A549 (cell line): ENCODE results near the gene BNIP5. TPM values are rescaled to one million over a fixed set of nuclear protein-coding genes. Genes with fewer than 3 reads are reported as not detected.

Experiments
- ATAC-seq, 2 experiments: fragments of 200-7000 bp in 1 of 2; fragments of >200 bp in 1 of 2; cut with Nextera tagmentation in 1 of 2; cut with Tn5 transposase in 1 of 2; 3 replicates each; pipeline versions ENCODE4 v1.8.0 to v1.9.1; 2018 to 2020; ENCODE audit warnings: mild to moderate bottlenecking in 1 of 2, moderate library complexity in 1 of 2
- CTCF ChIA-PET: fragments of 300-600 bp; sonication (Branson Sonifier 250); formaldehyde crosslinking; extraction: SDS; loops from one replicate; lab custom pipeline; 2021; ENCODE audit warnings: antibody characterized with exemption, inconsistent platforms; lab: Yijun Ruan, JAX
- POLR2A ChIA-PET: fragments of 350-600 bp; formaldehyde crosslinking; extraction: SDS; loops from one replicate; lab custom pipeline; 2021; ENCODE audit warnings: antibody characterized with exemption, inconsistent platforms; lab: Yijun Ruan, JAX
- DNase-seq, 2 experiments: peaks; one replicate each; pipeline versions ENCODE4 v3.0.0 to v3.0.0-alpha.2; 2011 to 2016; ENCODE audit warnings: low read depth in 1 of 2, low spot score in 1 of 2
- FAIRE-seq: peaks from 2 replicates; lab custom pipeline; 2011; peaks lifted over from hg19 to GRCh38; lab: Jason Lieb, UNC
- H3K27ac ChIP-seq, 2 experiments: fragments of >200 bp; sonication (Bioruptor Twin); formaldehyde crosslinking; 3 replicates each; pipeline ENCODE4 v1.5.1; 2016 to 2017
- H3K4me1 ChIP-seq: fragments of >200 bp; sonication (Bioruptor Twin); formaldehyde crosslinking; 3 replicates; pipeline ENCODE4 v1.6.1; 2016
- H3K4me2 ChIP-seq: fragments of >200 bp; sonication (Bioruptor Twin); formaldehyde crosslinking; 3 replicates; pipeline ENCODE4 v1.6.1; 2016
- H3K4me3 ChIP-seq: fragments of >200 bp; sonication (Bioruptor Twin); formaldehyde crosslinking; 3 replicates; pipeline ENCODE4 v1.5.1; 2016
- H3K9me3 ChIP-seq: fragments of >200 bp; sonication (Bioruptor Twin); formaldehyde crosslinking; 3 replicates; pipeline ENCODE4 v1.6.1; 2016
- BHLHE40 ChIP-seq: IDR thresholded peaks from 2 replicates; pipeline ENCODE4 v1.6.1; 2012; ENCODE audit warnings: low read depth, low read length, inconsistent platforms
- CHD2 ChIP-seq: fragments of 150-350 bp; IDR thresholded peaks from 2 replicates; pipeline ENCODE4 v1.6.1; 2014; ENCODE audit warnings: low read length; ENCODE audit not compliant: partially characterized antibody
- EHF ChIP-seq: fragments of 250-450 bp; sonication (Bioruptor Pico); IDR thresholded peaks from 2 replicates; pipeline ENCODE4 v1.5.0; 2020; ENCODE audit warnings: mild to moderate bottlenecking
- EP300 ChIP-seq, 2 experiments: fragments of >200 bp; sonication (Bioruptor Twin); formaldehyde crosslinking; IDR thresholded peaks; 2 replicates in 1 of 2; 3 replicates in 1 of 2; pipeline ENCODE4 v1.6.1; 2016 to 2017
- ESRRA ChIP-seq: fragments of 150-350 bp; IDR thresholded peaks from 2 replicates; pipeline ENCODE4 v1.6.1; 2014; ENCODE audit warnings: mild to moderate bottlenecking, low read length, borderline replicate concordance
- FOSB ChIP-seq: fragments of 250-450 bp; sonication (Bioruptor Pico); IDR thresholded peaks from 2 replicates; pipeline ENCODE4 v1.5.0; 2020; ENCODE audit warnings: mild to moderate bottlenecking, moderate library complexity
- FOSL2 ChIP-seq, 2 experiments: fragments of 450-650 bp in 1 of 2; fragments of >200 bp in 1 of 2; sonication (Bioruptor Twin) in 1 of 2; formaldehyde crosslinking; IDR thresholded peaks; 2 replicates each; pipeline versions ENCODE4 v1.5.0 to v1.6.1; 2016 to 2020; ENCODE audit warnings: mild to moderate bottlenecking in 1 of 2, moderate library complexity in 1 of 2
- GATA3 ChIP-seq: IDR thresholded peaks from 2 replicates; pipeline ENCODE4 v1.6.1; 2012; ENCODE audit warnings: borderline replicate concordance
- HOXA7 ChIP-seq: fragments of 250-450 bp; sonication (Bioruptor Pico); IDR thresholded peaks from 2 replicates; pipeline ENCODE4 v1.5.0; 2020; ENCODE audit warnings: mild to moderate bottlenecking, moderate library complexity
- JUNB ChIP-seq: fragments of >200 bp; sonication (Bioruptor Twin); formaldehyde crosslinking; IDR thresholded peaks from 2 replicates; pipeline ENCODE4 v1.6.1; 2016
- KDM5A ChIP-seq: fragments of 200-600 bp; sonication (generic); IDR thresholded peaks from 2 replicates; pipeline ENCODE4 v1.6.1; 2016; ENCODE audit warnings: antibody characterized with exemption, mild to moderate bottlenecking
- MYC ChIP-seq: IDR thresholded peaks from 2 replicates; pipeline ENCODE4 v1.6.1; 2012; ENCODE audit warnings: mild to moderate bottlenecking, inconsistent platforms, low read length, improper control_type of control experiment, borderline replicate concordance
- NR3C1 ChIP-seq: fragments of >200 bp; sonication (Bioruptor Twin); formaldehyde crosslinking; IDR thresholded peaks from 3 replicates; pipeline ENCODE4 v1.6.1; 2017
- POLR2AphosphoS2 ChIP-seq: conservative IDR thresholded peaks from 2 replicates; pipeline ENCODE4 v1.6.1; 2012; ENCODE audit warnings: low read length, improper control_type of control experiment, inconsistent platforms
- RAD21 ChIP-seq, 2 experiments: fragments of >200 bp in 1 of 2; sonication (Bioruptor Twin) in 1 of 2; formaldehyde crosslinking in 1 of 2; IDR thresholded peaks in 1 of 2; conservative IDR thresholded peaks in 1 of 2; 2 replicates in 1 of 2; 3 replicates in 1 of 2; pipeline ENCODE4 v1.6.1; 2012 to 2018; ENCODE audit warnings: inconsistent platforms in 1 of 2
- TP53 ChIP-seq: fragments of 250-450 bp; sonication (Bioruptor Pico); IDR thresholded peaks from 2 replicates; pipeline ENCODE4 v1.5.0; 2021; ENCODE audit warnings: mild to moderate bottlenecking, moderate library complexity
- WGBS: methylation state at CpG from one replicate; pipeline ENCODE4 v1.1.6; 2017; ENCODE audit errors: missing lambda C conversion rate; 5-methylcytosine and 5-hydroxymethylcytosine counted together
- polyA plus RNA-seq, 4 experiments: library from polyadenylated mRNA; depleted of rRNA in 3 of 4; stranded (reverse); fragments of >200 nt; fragmentation: RNase III in 1 of 4; extraction: RNeasy Plus Mini Kit Qiagen cat#74134 plus additional on column Dnase treatment in 1 of 4; gene quantifications; 2 replicates in 3 of 4; 3 replicates in 1 of 4; pipeline ENCODE4 v1.2.3, GENCODE V29; 2011 to 2017
- TF ChIP-seq, protein P1 (sequence below): fragments of >200 bp; sonication (Bioruptor Twin); formaldehyde crosslinking; IDR thresholded peaks from 3 replicates; pipeline ENCODE4 v1.5.1; 2016
- TF ChIP-seq, protein P2 (sequence below): fragments of >200 bp; sonication (Bioruptor Twin); formaldehyde crosslinking; IDR thresholded peaks from 3 replicates; pipeline ENCODE4 v1.6.1; 2016
- TF ChIP-seq, protein P3 (sequence below): fragments of 450-650 bp; IDR thresholded peaks from 2 replicates; pipeline ENCODE4 v1.6.1; 2014; ENCODE audit warnings: antibody characterized with exemption
- TF ChIP-seq, protein P4 (sequence below): fragments of 250-450 bp; sonication (Bioruptor Pico); IDR thresholded peaks from 2 replicates; pipeline ENCODE4 v1.5.0; 2021; ENCODE audit warnings: mild to moderate bottlenecking, moderate library complexity, borderline replicate concordance
- TF ChIP-seq, protein P5 (sequence below): fragments of 150-350 bp; IDR thresholded peaks from 2 replicates; pipeline ENCODE4 v1.6.1; 2014; ENCODE audit warnings: low read depth, mild to moderate bottlenecking, low read length
- TF ChIP-seq, protein P6 (sequence below): IDR thresholded peaks from 2 replicates; pipeline ENCODE4 v1.6.1; 2012
- TF ChIP-seq, protein P7 (sequence below): IDR thresholded peaks from 2 replicates; pipeline ENCODE4 v1.6.1; 2012; ENCODE audit warnings: low read depth, borderline replicate concordance

Gene BNIP5
- polyA plus RNA-seq, 2 of the 4 experiments (the other 2 are of a cell fraction), result not detected

DNA sequence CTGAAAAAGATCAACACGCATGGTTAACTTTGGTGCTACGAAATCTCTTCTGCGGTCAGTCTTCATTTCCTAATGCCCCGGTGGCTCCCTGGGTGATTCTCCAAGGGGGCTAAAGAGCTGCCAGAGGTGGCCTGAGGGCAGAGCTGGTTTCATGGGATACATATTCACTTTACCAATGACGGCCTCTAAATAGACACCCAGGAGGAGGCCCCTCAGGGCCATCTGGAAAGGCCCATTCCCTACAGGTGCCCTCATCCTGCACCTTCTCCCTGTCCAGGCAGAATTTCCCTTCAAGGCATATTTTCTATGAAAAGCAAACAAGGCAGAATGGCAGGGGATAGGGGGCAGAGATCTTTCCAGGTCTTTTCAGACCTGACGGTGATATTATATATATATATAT lies 12.5 kb downstream of the BNIP5 start:
- H3K4me3 ChIP-seq, result no peak overlapping the region
- no peaks in the 10 kb centered on the region for H3K9me3 ChIP-seq
- H3K27ac ChIP-seq, result no peak overlapping the region
- H3K4me2 ChIP-seq, result no peak overlapping the region
- DNase-seq (no peak), ATAC-seq (no peak), FAIRE-seq (no peak)
- TF ChIP-seq JUNB, result no peak
- TF ChIP-seq KDM5A, result no peak
- TF ChIP-seq, protein P1, sequence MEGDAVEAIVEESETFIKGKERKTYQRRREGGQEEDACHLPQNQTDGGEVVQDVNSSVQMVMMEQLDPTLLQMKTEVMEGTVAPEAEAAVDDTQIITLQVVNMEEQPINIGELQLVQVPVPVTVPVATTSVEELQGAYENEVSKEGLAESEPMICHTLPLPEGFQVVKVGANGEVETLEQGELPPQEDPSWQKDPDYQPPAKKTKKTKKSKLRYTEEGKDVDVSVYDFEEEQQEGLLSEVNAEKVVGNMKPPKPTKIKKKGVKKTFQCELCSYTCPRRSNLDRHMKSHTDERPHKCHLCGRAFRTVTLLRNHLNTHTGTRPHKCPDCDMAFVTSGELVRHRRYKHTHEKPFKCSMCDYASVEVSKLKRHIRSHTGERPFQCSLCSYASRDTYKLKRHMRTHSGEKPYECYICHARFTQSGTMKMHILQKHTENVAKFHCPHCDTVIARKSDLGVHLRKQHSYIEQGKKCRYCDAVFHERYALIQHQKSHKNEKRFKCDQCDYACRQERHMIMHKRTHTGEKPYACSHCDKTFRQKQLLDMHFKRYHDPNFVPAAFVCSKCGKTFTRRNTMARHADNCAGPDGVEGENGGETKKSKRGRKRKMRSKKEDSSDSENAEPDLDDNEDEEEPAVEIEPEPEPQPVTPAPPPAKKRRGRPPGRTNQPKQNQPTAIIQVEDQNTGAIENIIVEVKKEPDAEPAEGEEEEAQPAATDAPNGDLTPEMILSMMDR, result no peak
- TF ChIP-seq, protein P2, sequence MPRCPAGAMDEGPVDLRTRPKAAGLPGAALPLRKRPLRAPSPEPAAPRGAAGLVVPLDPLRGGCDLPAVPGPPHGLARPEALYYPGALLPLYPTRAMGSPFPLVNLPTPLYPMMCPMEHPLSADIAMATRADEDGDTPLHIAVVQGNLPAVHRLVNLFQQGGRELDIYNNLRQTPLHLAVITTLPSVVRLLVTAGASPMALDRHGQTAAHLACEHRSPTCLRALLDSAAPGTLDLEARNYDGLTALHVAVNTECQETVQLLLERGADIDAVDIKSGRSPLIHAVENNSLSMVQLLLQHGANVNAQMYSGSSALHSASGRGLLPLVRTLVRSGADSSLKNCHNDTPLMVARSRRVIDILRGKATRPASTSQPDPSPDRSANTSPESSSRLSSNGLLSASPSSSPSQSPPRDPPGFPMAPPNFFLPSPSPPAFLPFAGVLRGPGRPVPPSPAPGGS, result no peak
- no peak for TF ChIP-seq TP53 (CRISPR knock-in tag)
- no peak for TF ChIP-seq HOXA7 (CRISPR knock-in tag)
- TF ChIP-seq RAD21 (conservative IDR thresholded peaks at IDR 0.05 in 1 of 2, IDR thresholded peaks at IDR 0.05 in 1 of 2), result no peak
- no peak for TF ChIP-seq EHF (CRISPR knock-in tag)
- TF ChIP-seq CHD2, result no peak
- no peak for TF ChIP-seq GATA3
- TF ChIP-seq POLR2AphosphoS2, result no peak
- TF ChIP-seq, protein P3, sequence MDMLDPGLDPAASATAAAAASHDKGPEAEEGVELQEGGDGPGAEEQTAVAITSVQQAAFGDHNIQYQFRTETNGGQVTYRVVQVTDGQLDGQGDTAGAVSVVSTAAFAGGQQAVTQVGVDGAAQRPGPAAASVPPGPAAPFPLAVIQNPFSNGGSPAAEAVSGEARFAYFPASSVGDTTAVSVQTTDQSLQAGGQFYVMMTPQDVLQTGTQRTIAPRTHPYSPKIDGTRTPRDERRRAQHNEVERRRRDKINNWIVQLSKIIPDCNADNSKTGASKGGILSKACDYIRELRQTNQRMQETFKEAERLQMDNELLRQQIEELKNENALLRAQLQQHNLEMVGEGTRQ, result no peak
- TF ChIP-seq FOSL2 (IDR thresholded peaks at IDR 0.05), result no peak
- TF ChIP-seq FOSL2 (CRISPR knock-in tag; IDR thresholded peaks at IDR 0.05), result no peak
- TF ChIP-seq, protein P4, sequence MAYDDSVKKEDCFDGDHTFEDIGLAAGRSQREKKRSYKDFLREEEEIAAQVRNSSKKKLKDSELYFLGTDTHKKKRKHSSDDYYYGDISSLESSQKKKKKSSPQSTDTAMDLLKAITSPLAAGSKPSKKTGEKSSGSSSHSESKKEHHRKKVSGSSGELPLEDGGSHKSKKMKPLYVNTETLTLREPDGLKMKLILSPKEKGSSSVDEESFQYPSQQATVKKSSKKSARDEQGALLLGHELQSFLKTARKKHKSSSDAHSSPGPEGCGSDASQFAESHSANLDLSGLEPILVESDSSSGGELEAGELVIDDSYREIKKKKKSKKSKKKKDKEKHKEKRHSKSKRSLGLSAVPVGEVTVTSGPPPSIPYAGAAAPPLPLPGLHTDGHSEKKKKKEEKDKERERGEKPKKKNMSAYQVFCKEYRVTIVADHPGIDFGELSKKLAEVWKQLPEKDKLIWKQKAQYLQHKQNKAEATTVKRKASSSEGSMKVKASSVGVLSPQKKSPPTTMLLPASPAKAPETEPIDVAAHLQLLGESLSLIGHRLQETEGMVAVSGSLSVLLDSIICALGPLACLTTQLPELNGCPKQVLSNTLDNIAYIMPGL (CRISPR knock-in tag), result no peak
- TF ChIP-seq FOSB, result no peak
- TF ChIP-seq, protein P5, sequence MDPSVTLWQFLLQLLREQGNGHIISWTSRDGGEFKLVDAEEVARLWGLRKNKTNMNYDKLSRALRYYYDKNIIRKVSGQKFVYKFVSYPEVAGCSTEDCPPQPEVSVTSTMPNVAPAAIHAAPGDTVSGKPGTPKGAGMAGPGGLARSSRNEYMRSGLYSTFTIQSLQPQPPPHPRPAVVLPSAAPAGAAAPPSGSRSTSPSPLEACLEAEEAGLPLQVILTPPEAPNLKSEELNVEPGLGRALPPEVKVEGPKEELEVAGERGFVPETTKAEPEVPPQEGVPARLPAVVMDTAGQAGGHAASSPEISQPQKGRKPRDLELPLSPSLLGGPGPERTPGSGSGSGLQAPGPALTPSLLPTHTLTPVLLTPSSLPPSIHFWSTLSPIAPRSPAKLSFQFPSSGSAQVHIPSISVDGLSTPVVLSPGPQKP, result no peak
- TF ChIP-seq, protein P6, sequence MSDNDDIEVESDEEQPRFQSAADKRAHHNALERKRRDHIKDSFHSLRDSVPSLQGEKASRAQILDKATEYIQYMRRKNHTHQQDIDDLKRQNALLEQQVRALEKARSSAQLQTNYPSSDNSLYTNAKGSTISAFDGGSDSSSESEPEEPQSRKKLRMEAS, result no peak
- CTCF ChIA-PET, result interaction anchor here (1.7 to 2.1 kb wide), 2 partner anchors 17 to 22 kb away, joined by 5 to 7 read pairs; no protein-coding TSS in a partner anchor
- WGBS, result 80% methylated on average over 6 of the region's 6 CpGs
- POLR2A ChIA-PET, result no interaction called here
- no peaks in the 10 kb centered on the region for H3K4me1 ChIP-seq

DNA sequence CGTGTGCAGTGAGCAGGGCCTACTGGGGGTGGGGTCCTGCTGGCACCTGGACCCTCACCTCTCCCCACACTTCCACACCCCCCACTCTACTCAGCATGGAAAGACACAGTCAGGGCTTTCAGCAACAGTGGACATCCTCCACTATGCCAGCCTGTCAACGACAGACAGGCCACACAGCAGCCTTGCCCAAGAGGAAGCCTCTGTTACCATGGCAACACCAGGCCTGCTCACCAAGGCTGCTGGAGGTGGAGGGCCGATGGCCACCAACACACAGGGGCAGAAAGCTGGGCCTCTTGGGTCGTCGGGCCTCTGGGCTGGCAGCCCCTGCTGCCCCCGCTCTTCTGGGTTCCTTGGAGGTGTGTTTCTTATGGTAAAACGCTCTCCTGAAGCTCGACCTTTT lies 13.6 kb downstream of the BNIP5 start:
- WGBS, result 55% methylated on average over 7 of the region's 8 CpGs
- DNase-seq, result peak in 1 of 2 experiments; percentile 7
- ChIA-PET CTCF (interaction anchor here (1.1 kb wide), 1 partner anchor 18 kb away, joined by 3 read pairs; no protein-coding TSS in a partner anchor), POLR2A (no interaction called here)
- H3K4me2 ChIP-seq, result no peak overlapping the region
- ATAC-seq, result peak in 1 of 2 experiments; percentile 38; a peak in 1 of 6 replicates
- TF ChIP-seq MYC (no peak), EP300 (IDR thresholded peaks at IDR 0.05) (no peak), ESRRA (no peak), JUNB (no peak), BHLHE40 (no peak), NR3C1 (no peak)
- TF ChIP-seq, protein P5, result no peak
- TF ChIP-seq, protein P7, sequence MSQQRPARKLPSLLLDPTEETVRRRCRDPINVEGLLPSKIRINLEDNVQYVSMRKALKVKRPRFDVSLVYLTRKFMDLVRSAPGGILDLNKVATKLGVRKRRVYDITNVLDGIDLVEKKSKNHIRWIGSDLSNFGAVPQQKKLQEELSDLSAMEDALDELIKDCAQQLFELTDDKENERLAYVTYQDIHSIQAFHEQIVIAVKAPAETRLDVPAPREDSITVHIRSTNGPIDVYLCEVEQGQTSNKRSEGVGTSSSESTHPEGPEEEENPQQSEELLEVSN, result no peak
- TF ChIP-seq, protein P3, result no peak
- FAIRE-seq, result no peak
- H3K4me3 ChIP-seq, result no peak overlapping the region
- H3K4me1 ChIP-seq, result no peaks in the 10 kb centered on the region
- no peak overlapping the region for H3K27ac ChIP-seq
- no peaks in the 10 kb centered on the region for H3K9me3 ChIP-seq
